HCT116 (cell line): ENCODE measurements around the gene CCNL2. TPM values are rescaled to one million over a fixed set of nuclear protein-coding genes. Genes with fewer than 3 reads are reported as not detected.

Experiments used
- ATAC-seq: fragments of 200-7000 bp; cut with Tn5 transposase; 2 replicates; pipeline ENCODE4 v1.9.1; 2020; ENCODE audit warnings: mild to moderate bottlenecking, moderate library complexity
- BruUV-seq: library from RNA; stranded (reverse); fragments of 400-500 nt; replicated peaks from 2 replicates; lab custom pipeline; 2021; lab: Mats Ljungman, UMichigan
- CTCF ChIA-PET: fragments of 300-600 bp; sonication (Branson Sonifier 250); formaldehyde crosslinking; loops from one replicate; lab custom pipeline; 2021; ENCODE audit warnings: antibody characterized with exemption; lab: Charles Lee
- POLR2A ChIA-PET: fragments of 300-600, 350-600 bp; sonication (Branson Sonifier 250); formaldehyde crosslinking; loops from one replicate; lab custom pipeline; 2021; ENCODE audit warnings: antibody characterized with exemption; lab: Charles Lee
- RAD21 ChIA-PET, 2 experiments: fragments of 300-600 bp; sonication (Branson Sonifier 250); formaldehyde crosslinking; loops; one replicate each; lab custom pipeline; 2023; ENCODE audit warnings: low total read pairs in 2 of 2; ENCODE audit not compliant: uncharacterized antibody in 2 of 2, unreplicated experiment in 2 of 2, low non-redundant PET in 1 of 2; lab: Charles Lee
- DNase-seq: peaks from one replicate; pipeline ENCODE4 v3.0.0-alpha.2; 2010; ENCODE audit warnings: low read depth, low spot score
- H2AFZ ChIP-seq: fragments of 200-600 bp; shearing (Covaris generic), sonication (generic); 2 replicates; pipeline ENCODE4 v1.6.1; 2017; ENCODE audit warnings: low read depth, mixed run types, mixed read lengths, antibody characterized with exemption, low read length; ENCODE audit not compliant: poor library complexity, severe bottlenecking
- H3K27ac ChIP-seq: 2 replicates; pipeline ENCODE4 v1.5.1; 2012; ENCODE audit warnings: low read depth, low read length
- H3K27me3 ChIP-seq: fragments of 200-600 bp; sonication (generic); 2 replicates; pipeline ENCODE4 v1.6.1; 2016; ENCODE audit warnings: mixed run types, low read length, mixed read lengths; ENCODE audit not compliant: insufficient read depth
- H3K36me3 ChIP-seq, 2 experiments: fragments of 200-500 bp in 1 of 2; fragments of 200-600 bp in 1 of 2; sonication (Bioruptor generic) in 1 of 2; sonication (generic) in 1 of 2; 2 replicates each; pipeline versions ENCODE4 v1.5.1 to v1.6.1; 2014 to 2016; ENCODE audit warnings: low read length in 2 of 2, inconsistent platforms in 1 of 2, mixed read lengths in 1 of 2, mixed run types in 1 of 2; ENCODE audit not compliant: insufficient read depth in 2 of 2, control insufficient read depth in 1 of 2
- H3K4me1 ChIP-seq, 2 experiments: fragments of 200-600 bp in 1 of 2; sonication (generic) in 1 of 2; 2 replicates each; pipeline versions ENCODE4 v1.5.1 to v1.6.1; 2012 to 2017; ENCODE audit warnings: low read length in 2 of 2, inconsistent platforms in 1 of 2, mild to moderate bottlenecking in 1 of 2, mixed read lengths in 1 of 2, mixed run types in 1 of 2, moderate library complexity in 1 of 2; ENCODE audit not compliant: insufficient read depth in 2 of 2, control insufficient read depth in 1 of 2
- H3K4me2 ChIP-seq: fragments of 200-600 bp; sonication (generic); 2 replicates; pipeline ENCODE4 v1.6.1; 2017; ENCODE audit warnings: mixed run types, low read length, mixed read lengths
- H3K4me3 ChIP-seq, 2 experiments: fragments of 200-600 bp in 1 of 2; sonication (generic) in 1 of 2; replicated peaks in 1 of 2; 2 replicates each; pipeline ENCODE4 v1.5.1; 2011 to 2016; ENCODE audit warnings: low read length in 2 of 2, control low read depth in 1 of 2, low read depth in 1 of 2, mild to moderate bottlenecking in 1 of 2, mixed read lengths in 1 of 2, mixed run types in 1 of 2
- H3K79me2 ChIP-seq: fragments of 200-600 bp; sonication (generic); 2 replicates; pipeline ENCODE4 v1.6.1; 2017; ENCODE audit warnings: mild to moderate bottlenecking, mixed run types, low read length, moderate library complexity, mixed read lengths; ENCODE audit not compliant: insufficient read depth
- H3K9ac ChIP-seq: fragments of 200-600 bp; sonication (generic); 2 replicates; pipeline ENCODE4 v1.6.1; 2016; ENCODE audit warnings: low read length, mixed read lengths
- H3K9me2 ChIP-seq: fragments of 200-600 bp; sonication (generic), shearing (Covaris generic); 2 replicates; pipeline ENCODE4 v1.6.1; 2017; ENCODE audit warnings: mixed run types, mild to moderate bottlenecking, moderate library complexity; ENCODE audit not compliant: insufficient read depth
- H3K9me3 ChIP-seq, 2 experiments: fragments of 200-500 bp in 1 of 2; fragments of 200-600 bp in 1 of 2; sonication (Bioruptor generic) in 1 of 2; sonication (generic) in 1 of 2; 2 replicates each; pipeline ENCODE4 v1.6.1; 2014 to 2017; ENCODE audit warnings: low read length in 2 of 2, mixed read lengths in 2 of 2, inconsistent platforms in 1 of 2, low read depth in 1 of 2, mild to moderate bottlenecking in 1 of 2, mixed run types in 1 of 2, moderate library complexity in 1 of 2; ENCODE audit not compliant: control insufficient read depth in 1 of 2, insufficient read depth in 1 of 2
- H4K20me1 ChIP-seq: fragments of 200-600 bp; sonication (generic), shearing (Covaris generic); 2 replicates; pipeline ENCODE4 v1.6.1; 2017; ENCODE audit warnings: mixed run types, mild to moderate bottlenecking, moderate library complexity; ENCODE audit not compliant: insufficient read depth
- CBX3 ChIP-seq: IDR thresholded peaks from 2 replicates; pipeline ENCODE4 v1.6.1; 2012; ENCODE audit warnings: low read depth
- CEBPB ChIP-seq: IDR thresholded peaks from 2 replicates; pipeline ENCODE4 v1.6.1; 2012; ENCODE audit warnings: low read depth
- EZH2 ChIP-seq: fragments of 200-600 bp; sonication (generic); IDR thresholded peaks from 2 replicates; pipeline ENCODE4 v1.6.1; 2017; ENCODE audit warnings: antibody characterized with exemption, mixed run types
- FOSL1 ChIP-seq: IDR thresholded peaks from 2 replicates; pipeline ENCODE4 v1.6.1; 2012; ENCODE audit warnings: low read depth
- POLR2A ChIP-seq: IDR thresholded peaks from 2 replicates; pipeline ENCODE4 v1.7.0; 2011; ENCODE audit warnings: borderline replicate concordance; ENCODE audit not compliant: insufficient read depth, insufficient read length; ENCODE audit errors: extremely low read depth
- POLR2AphosphoS5 ChIP-seq: IDR thresholded peaks from 2 replicates; pipeline ENCODE4 v1.6.1; 2011; ENCODE audit warnings: mild to moderate bottlenecking, low read depth, low read length, moderate library complexity
- SRF ChIP-seq: IDR thresholded peaks from 2 replicates; pipeline ENCODE4 v1.6.1; 2012; ENCODE audit warnings: low read depth
- YY1 ChIP-seq: IDR thresholded peaks from 2 replicates; pipeline ENCODE4 v1.6.1; 2011; ENCODE audit warnings: low read length, low read depth, moderate library complexity, mild to moderate bottlenecking; ENCODE audit not compliant: insufficient replicate concordance; ENCODE audit errors: extremely low read depth
- ZFX ChIP-seq: fragments of 450-650 bp; IDR thresholded peaks from 2 replicates; pipeline ENCODE4 v1.6.1; 2017
- ZNF274 ChIP-seq: fragments of 200-500 bp; sonication (Bioruptor generic); IDR thresholded peaks from 2 replicates; pipeline ENCODE4 v1.6.1; 2014; ENCODE audit warnings: mild to moderate bottlenecking, low read depth, low read length, inconsistent platforms
- intact Hi-C: fragments of 100-400 bp; cut with micrococcal nuclease; formaldehyde crosslinking; loops from 2 replicates; pipeline ENCODE4 v1.10.0; 2022
- total RNA-seq: library from RNA; stranded (reverse); gene quantifications from one replicate; pipeline ENCODE4 v1.2.1, GENCODE V29; 2021; ENCODE audit not compliant: unreplicated experiment
- TF ChIP-seq, protein P1 (sequence below), 3 experiments: fragments of 200-600 bp in 1 of 3; sonication (generic) in 1 of 3; IDR thresholded peaks in 2 of 3; conservative IDR thresholded peaks in 1 of 3; 2 replicates each; pipeline ENCODE4 v1.5.1; 2012 to 2017; ENCODE audit warnings: low read depth in 2 of 3, low read length in 2 of 3, antibody characterized with exemption in 1 of 3, borderline replicate concordance in 1 of 3, control low read depth in 1 of 3, mild to moderate bottlenecking in 1 of 3, mixed read lengths in 1 of 3, mixed run types in 1 of 3, moderate library complexity in 1 of 3; ENCODE audit not compliant: insufficient read depth in 1 of 3
- TF ChIP-seq, protein P2 (sequence below): IDR thresholded peaks from 2 replicates; pipeline ENCODE4 v1.6.1; 2012

Gene CCNL2
- total RNA-seq, 1 experiment from 2014 or later, result 173 TPM

DNA sequence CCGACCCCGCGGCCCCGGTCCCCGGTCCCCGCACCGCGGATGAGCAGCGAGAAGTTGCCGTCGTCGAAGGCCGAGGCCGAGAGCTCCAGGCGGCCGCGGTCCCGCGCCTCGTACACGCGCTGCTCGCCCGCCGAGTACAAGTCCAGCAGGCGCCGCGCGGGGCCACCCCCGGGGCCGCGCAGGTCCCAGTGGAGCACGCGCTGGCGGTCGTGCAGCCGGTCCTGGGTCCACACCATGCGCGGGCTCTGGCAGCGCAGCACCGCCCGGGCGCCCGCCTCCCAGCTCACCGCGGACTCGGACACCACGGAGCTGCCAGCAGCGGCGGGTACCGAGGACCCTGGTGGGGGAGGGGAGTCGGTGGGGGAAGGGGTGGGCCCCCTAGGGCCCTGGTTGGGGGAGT is 43.7 kb downstream of the CCNL2 start:
- TF ChIP-seq POLR2AphosphoS5 (no peak), POLR2A (no peak), ZFX (no peak), YY1 (no peak), ZNF274 (no peak), FOSL1 (no peak), EZH2 (no peak), CEBPB (no peak), SRF (no peak), CBX3 (no peak)
- TF ChIP-seq, protein P1, sequence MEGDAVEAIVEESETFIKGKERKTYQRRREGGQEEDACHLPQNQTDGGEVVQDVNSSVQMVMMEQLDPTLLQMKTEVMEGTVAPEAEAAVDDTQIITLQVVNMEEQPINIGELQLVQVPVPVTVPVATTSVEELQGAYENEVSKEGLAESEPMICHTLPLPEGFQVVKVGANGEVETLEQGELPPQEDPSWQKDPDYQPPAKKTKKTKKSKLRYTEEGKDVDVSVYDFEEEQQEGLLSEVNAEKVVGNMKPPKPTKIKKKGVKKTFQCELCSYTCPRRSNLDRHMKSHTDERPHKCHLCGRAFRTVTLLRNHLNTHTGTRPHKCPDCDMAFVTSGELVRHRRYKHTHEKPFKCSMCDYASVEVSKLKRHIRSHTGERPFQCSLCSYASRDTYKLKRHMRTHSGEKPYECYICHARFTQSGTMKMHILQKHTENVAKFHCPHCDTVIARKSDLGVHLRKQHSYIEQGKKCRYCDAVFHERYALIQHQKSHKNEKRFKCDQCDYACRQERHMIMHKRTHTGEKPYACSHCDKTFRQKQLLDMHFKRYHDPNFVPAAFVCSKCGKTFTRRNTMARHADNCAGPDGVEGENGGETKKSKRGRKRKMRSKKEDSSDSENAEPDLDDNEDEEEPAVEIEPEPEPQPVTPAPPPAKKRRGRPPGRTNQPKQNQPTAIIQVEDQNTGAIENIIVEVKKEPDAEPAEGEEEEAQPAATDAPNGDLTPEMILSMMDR (IDR thresholded peaks at IDR 0.05 in 2 of 3, conservative IDR thresholded peaks at IDR 0.05 in 1 of 3; ENCODE audit: borderline replicate concordance in 1 of 3, insufficient read depth in 1 of 3, low read depth in 2 of 3, low read length in 2 of 3), result no peak
- TF ChIP-seq, protein P2, sequence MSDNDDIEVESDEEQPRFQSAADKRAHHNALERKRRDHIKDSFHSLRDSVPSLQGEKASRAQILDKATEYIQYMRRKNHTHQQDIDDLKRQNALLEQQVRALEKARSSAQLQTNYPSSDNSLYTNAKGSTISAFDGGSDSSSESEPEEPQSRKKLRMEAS, result no peak
- TF ChIP-seq, all 23 proteins: peak for 0
- intact Hi-C loops, result no loop called here
- H3K27me3 ChIP-seq, result no peaks in the 10 kb centered on the region
- H3K36me3 ChIP-seq, result no peaks in the 10 kb centered on the region
- peaks cover 21 to 62% of the 10 kb centered on the region in 2 experiments for H3K4me1 ChIP-seq
- H3K27ac ChIP-seq, result no peak overlapping the region
- H3K9ac ChIP-seq, result no peak overlapping the region
- DNase-seq (no peak), ATAC-seq (peak; percentile 18; the same call in 1 of the 2 replicates)
- POLR2A ChIA-PET, result no interaction called here
- no TSS peak for BruUV-seq
- no peak overlapping the region for H2AFZ ChIP-seq
- H3K9me3 ChIP-seq, result no peaks in the 10 kb centered on the region
- H3K79me2 ChIP-seq, result no peaks in the 10 kb centered on the region
- H3K4me2 ChIP-seq, result peak overlapping the region; percentile 40
- RAD21 ChIA-PET, result no interaction called here
- H4K20me1 ChIP-seq, result no peaks in the 10 kb centered on the region
- CTCF ChIA-PET, result no interaction called here
- H3K9me2 ChIP-seq, result no peaks in the 10 kb centered on the region
- no peak overlapping the region for H3K4me3 ChIP-seq
